Activated CD4-positive, alpha-beta memory T cell treated with anti-CD3 and anti-CD28 coated beads for 36 hours (primary cell): ENCODE measurements around the gene TTBK2. TPM values are rescaled to one million over a fixed set of nuclear protein-coding genes. Genes with fewer than 3 reads are reported as not detected.
"Not testable (repeated sequence)": the region's sequence is repeated elsewhere in the genome, so short reads cannot be mapped to it uniquely, and the experiment has no call there.

Experiments
- CTCF ChIA-PET: fragments of 350-600 bp; sonication (Branson Sonifier 250); formaldehyde crosslinking; loops from one replicate; lab custom pipeline; 2021; ENCODE audit warnings: antibody characterized with exemption, inconsistent platforms; lab: Charles Lee
- POLR2A ChIA-PET: fragments of 350-600 bp; sonication (Branson Sonifier 250); formaldehyde crosslinking; loops from one replicate; lab custom pipeline; 2021; ENCODE audit warnings: antibody characterized with exemption; lab: Charles Lee
- DNase-seq: peaks from one replicate; pipeline ENCODE4 v3.0.0-alpha.2; 2020
- H3K27ac Mint-ChIP-seq: one replicate; pipeline ENCODE4 v1.8.0; 2021; ENCODE audit warnings: mixed read lengths
- H3K27me3 Mint-ChIP-seq: one replicate; pipeline ENCODE4 v1.8.0; 2021; ENCODE audit warnings: mixed read lengths
- H3K36me3 Mint-ChIP-seq: one replicate; pipeline ENCODE4 v1.8.0; 2021; ENCODE audit warnings: mixed read lengths
- H3K4me1 Mint-ChIP-seq: one replicate; pipeline ENCODE4 v1.8.0; 2021; ENCODE audit warnings: low read depth, mixed read lengths
- H3K4me3 Mint-ChIP-seq: one replicate; pipeline ENCODE4 v1.8.0; 2021; ENCODE audit warnings: mild to moderate bottlenecking, mixed read lengths
- H3K9me3 Mint-ChIP-seq: one replicate; pipeline ENCODE4 v1.8.0; 2021; ENCODE audit warnings: mixed read lengths
- intact Hi-C: fragments of 100-400 bp; cut with micrococcal nuclease; formaldehyde crosslinking; loops from one replicate; pipeline ENCODE4 v1.15.1; 2023
- total RNA-seq, 2 experiments: library from RNA; stranded (reverse); gene quantifications; one replicate each; pipeline ENCODE4 v1.2.3, GENCODE V29; 2021

The TTBK2 gene
- total RNA-seq, 2 experiments from 2014 or later: 12.6 to 13.8 TPM

GRCh38 chr15:42775416-42775815 lies 145.2 kb downstream of the TTBK2 start:
- DNase-seq: no peak
- Mint-ChIP-seq H3K4me1 (no peaks in the 10 kb centered on the region), H3K4me3 (no peak overlapping the region), H3K36me3 (peaks cover 14% of the 10 kb centered on the region), H3K9me3 (no peaks in the 10 kb centered on the region), H3K27me3 (no peaks in the 10 kb centered on the region), H3K27ac (no peak overlapping the region)
- intact Hi-C loops: loop anchor here (5.0 kb wide), 1 partner anchor 252 kb away; no protein-coding TSS in a partner anchor
- ChIA-PET POLR2A (no interaction called here), CTCF (no interaction called here)

- no peaks in the 10 kb centered on the region for H3K27me3 Mint-ChIP-seq
- H3K4me1 Mint-ChIP-seq: no peaks in the 10 kb centered on the region
- H3K9me3 Mint-ChIP-seq: peaks cover 5% of the 10 kb centered on the region
- intact Hi-C loops: no loop called here
- H3K27ac Mint-ChIP-seq: no peak overlapping the region
- CTCF ChIA-PET: no interaction called here
- POLR2A ChIA-PET: no interaction called here
- DNase-seq: no peak
- peaks cover 31% of the 10 kb centered on the region for H3K36me3 Mint-ChIP-seq
- no peak overlapping the region for H3K4me3 Mint-ChIP-seq
These were observed 147.7 kb downstream of the TTBK2 start for GRCh38 chr15:42772901-42773300.

- Mint-ChIP-seq H3K36me3 (peaks cover 39% of the 10 kb centered on the region), H3K4me3 (no peak overlapping the region), H3K4me1 (no peaks in the 10 kb centered on the region), H3K9me3 (peaks cover 10% of the 10 kb centered on the region), H3K27ac (no peak overlapping the region), H3K27me3 (no peaks in the 10 kb centered on the region)
- no peak for DNase-seq
- ChIA-PET CTCF (interaction anchor here (0.6 kb wide), 1 partner anchor 25 kb away, joined by 3 read pairs; no protein-coding TSS in a partner anchor), POLR2A (no interaction called here)
- intact Hi-C loops: no loop called here
These were observed 148.4 kb downstream of the TTBK2 start for GRCh38 chr15:42772144-42772543.

GRCh38 chr15:42766109-42766508 lies 154.5 kb downstream of the TTBK2 start:
- H3K4me3 Mint-ChIP-seq, H3K27ac Mint-ChIP-seq, DNase-seq, H3K27me3 Mint-ChIP-seq, CTCF ChIA-PET, H3K4me1 Mint-ChIP-seq, POLR2A ChIA-PET, intact Hi-C loops: not testable (repeated sequence)
- H3K36me3 Mint-ChIP-seq: peaks cover 62% of the 10 kb centered on the region
- peaks cover 39% of the 10 kb centered on the region for H3K9me3 Mint-ChIP-seq

GRCh38 chr15:42764154-42764731 lies 156.3 kb downstream of the TTBK2 start:
- POLR2A ChIA-PET, CTCF ChIA-PET, H3K27me3 Mint-ChIP-seq, DNase-seq, H3K4me1 Mint-ChIP-seq, H3K4me3 Mint-ChIP-seq, H3K27ac Mint-ChIP-seq, intact Hi-C loops: not testable (repeated sequence)
- Mint-ChIP-seq H3K36me3 (peaks cover 66% of the 10 kb centered on the region), H3K9me3 (peaks cover 53% of the 10 kb centered on the region)

GRCh38 chr15:42761813-42762212 lies 158.8 kb downstream of the TTBK2 start:
- H3K27me3 Mint-ChIP-seq, DNase-seq, H3K4me1 Mint-ChIP-seq, POLR2A ChIA-PET, H3K27ac Mint-ChIP-seq, intact Hi-C loops, H3K4me3 Mint-ChIP-seq, CTCF ChIA-PET: not testable (repeated sequence)
- H3K36me3 Mint-ChIP-seq: peaks cover 48% of the 10 kb centered on the region
- H3K9me3 Mint-ChIP-seq: peaks cover 45% of the 10 kb centered on the region

GRCh38 chr15:42760759-42761158 lies 159.8 kb downstream of the TTBK2 start:
- peaks cover 42% of the 10 kb centered on the region for H3K36me3 Mint-ChIP-seq
- no peaks in the 10 kb centered on the region for H3K4me1 Mint-ChIP-seq
- no peak overlapping the region for H3K27ac Mint-ChIP-seq
- DNase-seq: no peak
- H3K27me3 Mint-ChIP-seq: no peaks in the 10 kb centered on the region
- intact Hi-C loops: no loop called here
- CTCF ChIA-PET: no interaction called here
- H3K9me3 Mint-ChIP-seq: peaks cover 37% of the 10 kb centered on the region
- POLR2A ChIA-PET: no interaction called here
- H3K4me3 Mint-ChIP-seq: no peak overlapping the region

- Mint-ChIP-seq H3K4me1 (no peaks in the 10 kb centered on the region), H3K36me3 (peaks cover 32% of the 10 kb centered on the region), H3K4me3 (no peak overlapping the region), H3K27me3 (no peaks in the 10 kb centered on the region), H3K9me3 (peaks cover 32% of the 10 kb centered on the region), H3K27ac (no peak overlapping the region)
- intact Hi-C loops: no loop called here
- CTCF ChIA-PET: interaction anchor here (0.7 kb wide), 1 partner anchor 167 kb away, joined by 5 read pairs; no protein-coding TSS in a partner anchor
- POLR2A ChIA-PET: no interaction called here
- DNase-seq: no peak
These were observed 161.5 kb downstream of the TTBK2 start for GRCh38 chr15:42759093-42759492.

- H3K4me1 Mint-ChIP-seq: no peaks in the 10 kb centered on the region
- DNase-seq: no peak
- no peak overlapping the region for H3K4me3 Mint-ChIP-seq
- H3K9me3 Mint-ChIP-seq: peaks cover 6% of the 10 kb centered on the region
- H3K27me3 Mint-ChIP-seq: no peaks in the 10 kb centered on the region
- H3K27ac Mint-ChIP-seq: no peak overlapping the region
- CTCF ChIA-PET: no interaction called here
- POLR2A ChIA-PET: no interaction called here
- H3K36me3 Mint-ChIP-seq: peaks cover 40% of the 10 kb centered on the region
- intact Hi-C loops: no loop called here
These were observed 170.3 kb downstream of the TTBK2 start for GRCh38 chr15:42750306-42750705.

GRCh38 chr15:42749266-42749665 lies 171.3 kb downstream of the TTBK2 start:
- Mint-ChIP-seq H3K4me3 (no peak overlapping the region), H3K36me3 (peaks cover 40% of the 10 kb centered on the region), H3K27me3 (no peaks in the 10 kb centered on the region), H3K27ac (no peak overlapping the region), H3K4me1 (no peaks in the 10 kb centered on the region), H3K9me3 (peaks cover 6% of the 10 kb centered on the region)
- intact Hi-C loops: no loop called here
- ChIA-PET POLR2A (no interaction called here), CTCF (no interaction called here)
- DNase-seq: no peak

- H3K4me3 Mint-ChIP-seq: no peak overlapping the region
- intact Hi-C loops: no loop called here
These were observed 176.4 kb downstream of the TTBK2 start for GRCh38 chr15:42744195-42744594.

GRCh38 chr15:42742149-42742548 lies 178.4 kb downstream of the TTBK2 start:
- Mint-ChIP-seq H3K27ac (no peak overlapping the region), H3K4me1 (peaks cover 6% of the 10 kb centered on the region), H3K9me3 (no peaks in the 10 kb centered on the region), H3K36me3 (no peaks in the 10 kb centered on the region), H3K27me3 (no peaks in the 10 kb centered on the region), H3K4me3 (no peak overlapping the region)
- CTCF ChIA-PET: no interaction called here
- intact Hi-C loops: no loop called here
- DNase-seq: no peak
- POLR2A ChIA-PET: interaction anchor here (0.6 kb wide), 1 partner anchor 806 kb away, joined by 3 read pairs; no protein-coding TSS in a partner anchor

More at GRCh38 chr15:42744195-42744594, 176.4 kb downstream of the TTBK2 start:
- no peaks in the 10 kb centered on the region for H3K36me3 Mint-ChIP-seq
- no peaks in the 10 kb centered on the region for H3K9me3 Mint-ChIP-seq
- no peaks in the 10 kb centered on the region for H3K27me3 Mint-ChIP-seq
- CTCF ChIA-PET: no interaction called here
- POLR2A ChIA-PET: no interaction called here
- H3K27ac Mint-ChIP-seq: no peak overlapping the region
- DNase-seq: no peak
- H3K4me1 Mint-ChIP-seq: no peaks in the 10 kb centered on the region

- Mint-ChIP-seq H3K4me1 (peaks cover 7% of the 10 kb centered on the region), H3K27me3 (no peaks in the 10 kb centered on the region), H3K27ac (no peak overlapping the region), H3K36me3 (no peaks in the 10 kb centered on the region), H3K4me3 (no peak overlapping the region), H3K9me3 (no peaks in the 10 kb centered on the region)
- intact Hi-C loops: no loop called here
- CTCF ChIA-PET: no interaction called here
- no peak for DNase-seq
- POLR2A ChIA-PET: no interaction called here
These were observed 178.9 kb downstream of the TTBK2 start for GRCh38 chr15:42741710-42742109.
